Liver (tissue), 9 donors: ENCODE results near the gene THEM4. TPM values are rescaled to one million over a fixed set of nuclear protein-coding genes. Genes with fewer than 3 reads are reported as not detected.

Source experiments
- DNase-seq: peaks from one replicate; pipeline ENCODE4 v3.0.0-alpha.2; 2017; ENCODE audit warnings: low spot score
- H3K27ac ChIP-seq, 2 donors: one replicate each; pipeline ENCODE4 v1.7.0; 2013; ENCODE audit warnings: inconsistent platforms in 2 of 2, low read length in 2 of 2, control low read depth in 1 of 2, low read depth in 1 of 2, mild to moderate bottlenecking in 1 of 2
- H3K27me3 ChIP-seq, 4 donors: one replicate each; pipeline versions ENCODE4 v1.6.1 to v1.7.0; 2013; ENCODE audit warnings: low read length in 3 of 4, inconsistent platforms in 1 of 4, mild to moderate bottlenecking in 1 of 4, moderate library complexity in 1 of 4; ENCODE audit not compliant: control insufficient read depth in 4 of 4, insufficient read depth in 4 of 4
- H3K36me3 ChIP-seq, 4 donors: one replicate each; pipeline versions ENCODE4 v1.6.1 to v1.7.0; 2013; ENCODE audit warnings: low read length in 3 of 4, mild to moderate bottlenecking in 3 of 4, low read depth in 1 of 4, moderate library complexity in 1 of 4; ENCODE audit not compliant: control insufficient read depth in 4 of 4, insufficient read depth in 3 of 4
- H3K4me1 ChIP-seq, 4 donors: one replicate each; pipeline versions ENCODE4 v1.6.1 to v1.7.0; 2013; ENCODE audit warnings: low read length in 3 of 4, mild to moderate bottlenecking in 3 of 4, moderate library complexity in 1 of 4; ENCODE audit not compliant: control insufficient read depth in 4 of 4, insufficient read depth in 4 of 4
- H3K4me3 ChIP-seq, 3 donors: one replicate each; pipeline versions ENCODE4 v1.6.1 to v1.7.0; 2013; ENCODE audit warnings: low read length in 3 of 3, control low read depth in 1 of 3, low read depth in 1 of 3, mild to moderate bottlenecking in 1 of 3
- H3K9ac ChIP-seq, 2 donors: one replicate each; pipeline ENCODE4 v1.7.0; 2013; ENCODE audit warnings: low read length in 2 of 2, mild to moderate bottlenecking in 2 of 2, moderate library complexity in 2 of 2, control low read depth in 1 of 2, low read depth in 1 of 2
- H3K9me3 ChIP-seq, 4 donors: one replicate each; pipeline versions ENCODE4 v1.6.1 to v1.7.0; 2013; ENCODE audit warnings: low read length in 3 of 4; ENCODE audit not compliant: control insufficient read depth in 4 of 4
- ATF3 ChIP-seq: IDR thresholded peaks from 2 replicates; pipeline ENCODE4 v1.6.1; 2016; ENCODE audit warnings: antibody characterized with exemption
- CTCF ChIP-seq: fragments of 150-350 bp; IDR thresholded peaks from 2 replicates; pipeline ENCODE4 v1.5.1; 2017; ENCODE audit warnings: improper control_type of control experiment, low read depth, low read length; ENCODE audit not compliant: missing input control
- EGR1 ChIP-seq, 2 donors: IDR thresholded peaks; 2 replicates each; pipeline ENCODE4 v1.6.1; 2016 to 2018; ENCODE audit warnings: antibody characterized with exemption in 2 of 2, low read depth in 2 of 2
- FOXA1 ChIP-seq: IDR thresholded peaks from 2 replicates; pipeline ENCODE4 v1.6.1; 2016; ENCODE audit warnings: antibody characterized with exemption
- FOXA2 ChIP-seq: IDR thresholded peaks from 2 replicates; pipeline ENCODE4 v1.6.1; 2016; ENCODE audit warnings: antibody characterized with exemption
- GABPA ChIP-seq, 2 donors: IDR thresholded peaks in 1 of 2; conservative IDR thresholded peaks in 1 of 2; 2 replicates each; pipeline ENCODE4 v1.6.1; 2016; ENCODE audit warnings: antibody characterized with exemption in 2 of 2, mild to moderate bottlenecking in 1 of 2, moderate library complexity in 1 of 2
- HNF4A ChIP-seq, 2 donors: conservative IDR thresholded peaks; 2 replicates each; pipeline ENCODE4 v1.6.1; 2016; ENCODE audit warnings: antibody characterized with exemption in 2 of 2, mild to moderate bottlenecking in 2 of 2
- HNF4G ChIP-seq: IDR thresholded peaks from 2 replicates; pipeline ENCODE4 v1.6.1; 2016; ENCODE audit warnings: antibody characterized with exemption
- JUND ChIP-seq, 2 donors: IDR thresholded peaks; 2 replicates each; pipeline ENCODE4 v1.6.1; 2016; ENCODE audit warnings: antibody characterized with exemption in 2 of 2
- MAX ChIP-seq: IDR thresholded peaks from 2 replicates; pipeline ENCODE4 v1.6.1; 2016; ENCODE audit warnings: antibody characterized with exemption
- NR2F2 ChIP-seq: IDR thresholded peaks from 2 replicates; pipeline ENCODE4 v1.6.1; 2016; ENCODE audit warnings: antibody characterized with exemption
- RAD21 ChIP-seq, 2 donors: IDR thresholded peaks; 2 replicates each; pipeline ENCODE4 v1.6.1; 2016; ENCODE audit warnings: antibody characterized with exemption in 2 of 2, mild to moderate bottlenecking in 2 of 2
- REST ChIP-seq: IDR thresholded peaks from 2 replicates; pipeline ENCODE4 v1.6.1; 2016; ENCODE audit warnings: antibody characterized with exemption, mild to moderate bottlenecking
- RXRA ChIP-seq, 2 donors: IDR thresholded peaks; 2 replicates each; pipeline ENCODE4 v1.6.1; 2017 to 2018; ENCODE audit warnings: antibody characterized with exemption in 2 of 2, mild to moderate bottlenecking in 1 of 2
- SP1 ChIP-seq: IDR thresholded peaks from 2 replicates; pipeline ENCODE4 v1.6.1; 2018; ENCODE audit warnings: antibody characterized with exemption, mild to moderate bottlenecking
- TAF1 ChIP-seq: conservative IDR thresholded peaks from 2 replicates; pipeline ENCODE4 v1.6.1; 2016; ENCODE audit warnings: antibody characterized with exemption, mild to moderate bottlenecking
- YY1 ChIP-seq: IDR thresholded peaks from 2 replicates; pipeline ENCODE4 v1.6.1; 2016; ENCODE audit warnings: antibody characterized with exemption, mild to moderate bottlenecking
- ZBTB33 ChIP-seq: IDR thresholded peaks from 2 replicates; pipeline ENCODE4 v1.6.1; 2016; ENCODE audit warnings: antibody characterized with exemption
- WGBS: extraction: QIAGEN DNeasy Blood & Tissue Kit; methylation state at CpG from one replicate; pipeline ENCODE4 v1.1.7; 2013; 5-methylcytosine and 5-hydroxymethylcytosine counted together
- polyA plus RNA-seq, 2 donors: library from polyadenylated mRNA; stranded (reverse) in 1 of 2; unstranded in 1 of 2; fragments of 200-250 nt in 1 of 2; fragments of >200 nt in 1 of 2; fragmentation: Nextera tagmentation in 1 of 2; extraction: Ambion mirVana in 1 of 2; gene quantifications; one replicate each; pipeline versions ENCODE4 v1.2.1 to v1.2.3, GENCODE V29; 2013 to 2015
- total RNA-seq, 2 donors: library from RNA; depleted of rRNA; stranded (reverse); fragments of >200 nt; gene quantifications; one replicate each; pipeline ENCODE4 v1.2.3, GENCODE V29; 2014
- donor health status: healthy.
- donor health status: healthy.
- donor health status: healthy.
- donor health status: healthy.
- donor health status: healthy.

The THEM4 gene
- total and polyA plus RNA-seq, 4 donors: 6.1 to 16.2 (median 9.8) TPM

GRCh38 chr1:151918156-151918555 is 8.8 kb upstream of the THEM4 start:
- Histone ChIP-seq H3K4me3 (no peak overlapping the region), H3K36me3 (no peaks in the 10 kb centered on the region), H3K4me1 (peaks cover 0 to 2% (median 0%) of the 10 kb centered on the region in 4 donors), H3K9ac (no peak overlapping the region), H3K27ac (no peak overlapping the region), H3K27me3 (no peaks in the 10 kb centered on the region), H3K9me3 (no peaks in the 10 kb centered on the region)
- no peak for DNase-seq
- TF ChIP-seq JUND (IDR thresholded peaks at IDR 0.05) (no peak), SP1 (no peak), CTCF (no peak), NR2F2 (no peak), TAF1 (no peak), FOXA1 (no peak), GABPA (IDR thresholded peaks at IDR 0.05 in 1 of 2, conservative IDR thresholded peaks at IDR 0.05 in 1 of 2) (no peak), MAX (no peak), EGR1 (IDR thresholded peaks at IDR 0.05; ENCODE audit: low read depth in 2 of 2) (no peak), HNF4A (conservative IDR thresholded peaks at IDR 0.05) (no peak), HNF4G (no peak), FOXA2 (no peak), ATF3 (no peak), REST (no peak), RAD21 (IDR thresholded peaks at IDR 0.05) (no peak), RXRA (IDR thresholded peaks at IDR 0.05) (no peak), YY1 (no peak), ZBTB33 (no peak)
- WGBS: 91% methylated on average over 3 of the region's 3 CpGs
